ENCODE measurements around the gene SSNA1.

Gene SSNA1

GRCh38 chr9:137192859-137193258, 4.4 kb downstream of the SSNA1 start:
- in situ Hi-C loops (cut with HindIII; ENCODE audit: low pct_ligation_motif_present, low pct_unique_long_range_greater_than_20kb, low sequenced_read_pairs), result no loop called here
- no peak for DNase-seq

- DNase-seq, result no peak
- in situ Hi-C loops (cut with HindIII; ENCODE audit: low pct_ligation_motif_present, low pct_unique_long_range_greater_than_20kb, low sequenced_read_pairs), result no loop called here
Observed at GRCh38 chr9:137193771-137194170, 5.3 kb downstream of the SSNA1 start.

- in situ Hi-C loops (cut with HindIII; ENCODE audit: low pct_ligation_motif_present, low pct_unique_long_range_greater_than_20kb, low sequenced_read_pairs), result no loop called here
- DNase-seq, result no peak
Observed at GRCh38 chr9:137194388-137194787, 5.9 kb downstream of the SSNA1 start.

- in situ Hi-C loops (cut with HindIII; ENCODE audit: low pct_ligation_motif_present, low pct_unique_long_range_greater_than_20kb, low sequenced_read_pairs), result no loop called here
- DNase-seq, result no peak
Observed at GRCh38 chr9:137194909-137195308, 6.4 kb downstream of the SSNA1 start.

GRCh38 chr9:137195525-137196220, 7.2 kb downstream of the SSNA1 start:
- DNase-seq, result no peak

GRCh38 chr9:137198051-137198901, 9.8 kb downstream of the SSNA1 start:
- in situ Hi-C loops (cut with HindIII; ENCODE audit: low pct_ligation_motif_present, low pct_unique_long_range_greater_than_20kb, low sequenced_read_pairs), result no loop called here
- no peak for DNase-seq

More at GRCh38 chr9:137195525-137196220, 7.2 kb downstream of the SSNA1 start:
- in situ Hi-C loops (cut with HindIII; ENCODE audit: low pct_ligation_motif_present, low pct_unique_long_range_greater_than_20kb, low sequenced_read_pairs), result no loop called here

- in situ Hi-C loops (cut with HindIII; ENCODE audit: low pct_ligation_motif_present, low pct_unique_long_range_greater_than_20kb, low sequenced_read_pairs), result no loop called here
- DNase-seq, result no peak
Observed at GRCh38 chr9:137198902-137199283, 10.4 kb downstream of the SSNA1 start.

- DNase-seq, result no peak
Observed at GRCh38 chr9:137199411-137200121, 11.1 kb downstream of the SSNA1 start.

GRCh38 chr9:137200311-137201204, 12.1 kb downstream of the SSNA1 start, which contains the start of gene TPRN:
Gene TPRN (minus strand): TSS chr9:137200741. CDS start chr9:137200711, 30 bp downstream.
- in situ Hi-C loops (cut with HindIII; ENCODE audit: low pct_ligation_motif_present, low pct_unique_long_range_greater_than_20kb, low sequenced_read_pairs), result no loop called here
- DNase-seq, result peak; percentile 97

More at GRCh38 chr9:137199411-137200121, 11.1 kb downstream of the SSNA1 start:
- in situ Hi-C loops (cut with HindIII; ENCODE audit: low pct_ligation_motif_present, low pct_unique_long_range_greater_than_20kb, low sequenced_read_pairs), result no loop called here

- DNase-seq, result no peak
- in situ Hi-C loops (cut with HindIII; ENCODE audit: low pct_ligation_motif_present, low pct_unique_long_range_greater_than_20kb, low sequenced_read_pairs), result no loop called here
Observed at GRCh38 chr9:137201205-137201868, 12.9 kb downstream of the SSNA1 start.

GRCh38 chr9:137202966-137203365, 14.5 kb downstream of the SSNA1 start:
- in situ Hi-C loops (cut with HindIII; ENCODE audit: low pct_ligation_motif_present, low pct_unique_long_range_greater_than_20kb, low sequenced_read_pairs), result no loop called here
- DNase-seq, result no peak

GRCh38 chr9:137204731-137205125, 16.3 kb downstream of the SSNA1 start:
- DNase-seq, result no peak
- in situ Hi-C loops (cut with HindIII; ENCODE audit: low pct_ligation_motif_present, low pct_unique_long_range_greater_than_20kb, low sequenced_read_pairs), result no loop called here

GRCh38 chr9:137205126-137206069, 16.9 kb downstream of the SSNA1 start, which contains the start of the genes NDOR1 and TMEM203:
Gene NDOR1 (plus strand): TSS chr9:137205700. CDS start chr9:137205778, 78 bp downstream.
Gene TMEM203 (minus strand): TSS chr9:137205648. CDS start chr9:137205414, 234 bp downstream.
- in situ Hi-C loops (cut with HindIII; ENCODE audit: low pct_ligation_motif_present, low pct_unique_long_range_greater_than_20kb, low sequenced_read_pairs), result no loop called here
- peak; percentile 80 for DNase-seq

GRCh38 chr9:137206602-137207001, 18.1 kb downstream of the SSNA1 start:
- in situ Hi-C loops (cut with HindIII; ENCODE audit: low pct_ligation_motif_present, low pct_unique_long_range_greater_than_20kb, low sequenced_read_pairs), result no loop called here
- no peak for DNase-seq

GRCh38 chr9:137211532-137211931, 23.1 kb downstream of the SSNA1 start:
- in situ Hi-C loops (cut with HindIII; ENCODE audit: low pct_ligation_motif_present, low pct_unique_long_range_greater_than_20kb, low sequenced_read_pairs), result no loop called here
- DNase-seq, result no peak

- DNase-seq, result no peak
- in situ Hi-C loops (cut with HindIII; ENCODE audit: low pct_ligation_motif_present, low pct_unique_long_range_greater_than_20kb, low sequenced_read_pairs), result no loop called here
Observed at GRCh38 chr9:137212520-137212919, 24.0 kb downstream of the SSNA1 start.
